Activated CD4-positive, alpha-beta memory T cell treated with anti-CD3 and anti-CD28 coated beads, Interleukin-2, amount 10 ng/mL, durations not matched to agents 7 days and 5 days (primary cell): Measurements from ENCODE around the gene PCNT. TPM values are rescaled to one million over a fixed set of nuclear protein-coding genes. Genes with fewer than 3 reads are reported as not detected.
"Not testable (repeated sequence)": the region's sequence is repeated elsewhere in the genome, so short reads cannot be mapped to it uniquely, and the experiment has no call there.

ENCODE experiments used
- CTCF ChIA-PET: fragments of 350-600 bp; sonication (Branson Sonifier 250); formaldehyde crosslinking; loops from one replicate; lab custom pipeline; 2021; ENCODE audit warnings: antibody characterized with exemption, inconsistent platforms; lab: Charles Lee
- POLR2A ChIA-PET: fragments of 350-600 bp; sonication (Branson Sonifier 250); formaldehyde crosslinking; loops from one replicate; lab custom pipeline; 2021; ENCODE audit warnings: antibody characterized with exemption; lab: Charles Lee
- DNase-seq: peaks from one replicate; pipeline ENCODE4 v3.0.0-alpha.2; 2020
- H3K27ac Mint-ChIP-seq: one replicate; pipeline ENCODE4 v1.8.0; 2021; ENCODE audit warnings: mild to moderate bottlenecking, mixed read lengths
- H3K27me3 Mint-ChIP-seq: one replicate; pipeline ENCODE4 v1.8.0; 2021; ENCODE audit warnings: mixed read lengths
- H3K36me3 Mint-ChIP-seq: one replicate; pipeline ENCODE4 v1.8.0; 2021; ENCODE audit warnings: low read depth, mixed read lengths
- H3K4me1 Mint-ChIP-seq: one replicate; pipeline ENCODE4 v1.8.0; 2021; ENCODE audit warnings: mixed read lengths
- H3K4me3 Mint-ChIP-seq: one replicate; pipeline ENCODE4 v1.8.0; 2021; ENCODE audit warnings: mild to moderate bottlenecking, mixed read lengths
- H3K9me3 Mint-ChIP-seq: one replicate; pipeline ENCODE4 v1.8.0; 2021; ENCODE audit warnings: mixed read lengths
- total RNA-seq, 2 experiments: library from RNA; stranded (reverse); gene quantifications; one replicate each; pipeline ENCODE4 v1.2.3, GENCODE V29; 2021

The PCNT gene
- total RNA-seq, 2 experiments from 2014 or later = 63.7 to 63.9 TPM

DNA sequence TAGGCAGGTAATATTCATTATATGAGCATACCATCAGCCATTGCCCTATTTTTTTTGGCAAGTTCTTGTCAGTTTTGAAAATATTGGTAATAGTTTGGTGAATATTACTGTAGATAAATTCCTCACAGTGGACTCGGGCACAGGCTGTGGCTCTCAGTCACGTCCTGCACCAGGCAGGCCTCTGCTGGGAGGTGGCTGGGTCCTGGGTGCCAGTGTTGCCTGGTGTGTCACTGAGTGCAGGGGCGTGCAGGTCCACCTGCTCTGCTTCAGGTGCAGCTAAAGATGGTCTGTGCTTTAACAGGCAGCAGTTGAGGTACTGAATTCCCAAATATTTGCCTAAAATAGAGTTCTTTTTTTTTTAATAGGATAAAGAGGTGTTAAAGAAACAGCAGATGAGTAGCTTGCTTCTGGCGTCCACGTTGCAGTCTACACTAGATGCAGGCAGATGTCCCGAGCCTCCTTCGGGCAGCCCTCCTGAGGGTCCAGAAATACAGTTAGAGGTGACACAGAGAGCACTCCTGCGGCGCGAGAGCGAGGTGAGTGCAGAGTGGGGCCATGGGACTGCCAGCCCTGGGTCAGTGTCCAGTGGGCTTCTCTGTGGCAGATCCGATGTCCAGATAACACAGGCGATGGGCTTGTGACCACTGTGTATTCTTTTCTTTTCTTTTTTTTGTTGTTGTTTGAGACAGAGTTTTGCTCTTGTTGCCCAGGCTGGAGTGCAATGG lies 77.4 kb downstream of the PCNT start:
- H3K27me3 Mint-ChIP-seq = no peaks in the 10 kb centered on the region
- H3K4me3 Mint-ChIP-seq = no peak overlapping the region
- POLR2A ChIA-PET = no interaction called here
- no peak for DNase-seq
- no peak overlapping the region for H3K27ac Mint-ChIP-seq
- CTCF ChIA-PET = no interaction called here
- no peaks in the 10 kb centered on the region for H3K4me1 Mint-ChIP-seq
- H3K36me3 Mint-ChIP-seq = peaks cover 50% of the 10 kb centered on the region
- H3K9me3 Mint-ChIP-seq = no peaks in the 10 kb centered on the region

DNA sequence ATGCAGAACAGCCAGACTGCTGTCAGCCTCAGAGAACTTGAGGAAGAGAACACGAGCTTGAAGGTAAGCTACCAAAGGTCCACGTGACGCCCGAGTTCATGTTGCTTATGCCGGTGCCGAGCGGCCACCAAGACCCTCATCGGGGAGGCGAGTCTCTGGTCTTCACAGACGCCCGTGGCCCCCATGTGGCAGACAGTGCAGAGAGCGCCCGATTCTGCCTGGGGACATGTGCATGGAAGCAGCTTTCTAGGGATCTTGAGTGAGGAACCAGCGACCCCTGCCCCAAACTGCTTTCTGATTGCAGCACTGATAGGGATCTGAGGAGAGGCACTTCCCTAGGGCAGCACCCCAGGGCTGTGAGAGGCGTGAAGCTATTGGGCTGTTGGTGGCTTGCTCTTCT lies 78.5 kb downstream of the PCNT start:
- Mint-ChIP-seq H3K27me3 (no peaks in the 10 kb centered on the region), H3K36me3 (peaks cover 47% of the 10 kb centered on the region), H3K4me3 (no peak overlapping the region), H3K9me3 (no peaks in the 10 kb centered on the region), H3K4me1 (no peaks in the 10 kb centered on the region), H3K27ac (no peak overlapping the region)
- CTCF ChIA-PET = interaction anchor here (1.0 kb wide), 1 partner anchor 259 kb away, joined by 3 read pairs; no protein-coding TSS in a partner anchor
- no peak for DNase-seq
- POLR2A ChIA-PET = no interaction called here

DNA sequence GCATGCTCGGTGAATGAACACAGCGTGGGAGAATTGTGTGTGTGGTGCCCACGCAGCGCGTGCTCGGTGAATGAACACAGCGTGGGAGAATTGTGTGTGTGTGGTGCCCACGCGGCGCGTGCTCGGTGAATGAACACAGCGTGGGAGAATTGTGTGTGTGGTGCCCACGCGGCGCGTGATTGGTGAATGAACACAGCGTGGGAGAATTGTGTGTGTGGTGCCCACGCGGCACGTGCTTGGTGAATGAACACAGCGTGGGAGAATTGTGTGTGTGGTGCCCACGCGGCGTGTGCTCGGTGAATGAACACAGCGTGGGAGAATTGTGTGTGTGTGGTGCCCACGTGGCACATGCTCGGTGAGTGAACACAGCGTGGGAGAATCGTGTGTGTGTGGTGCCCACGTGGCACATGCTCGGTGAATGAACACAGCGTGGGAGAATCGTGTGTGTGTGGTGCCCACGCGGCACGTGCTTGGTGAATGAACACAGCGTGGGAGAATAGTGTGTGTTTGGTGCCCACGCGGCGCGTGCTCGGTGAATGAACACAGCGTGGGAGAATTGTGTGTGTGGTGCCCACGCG lies 79.4 kb downstream of the PCNT start:
- H3K36me3 Mint-ChIP-seq = peaks cover 50% of the 10 kb centered on the region
- H3K27me3 Mint-ChIP-seq, H3K4me1 Mint-ChIP-seq, H3K27ac Mint-ChIP-seq, H3K9me3 Mint-ChIP-seq, H3K4me3 Mint-ChIP-seq, CTCF ChIA-PET, POLR2A ChIA-PET, DNase-seq: not testable (repeated sequence)

DNA sequence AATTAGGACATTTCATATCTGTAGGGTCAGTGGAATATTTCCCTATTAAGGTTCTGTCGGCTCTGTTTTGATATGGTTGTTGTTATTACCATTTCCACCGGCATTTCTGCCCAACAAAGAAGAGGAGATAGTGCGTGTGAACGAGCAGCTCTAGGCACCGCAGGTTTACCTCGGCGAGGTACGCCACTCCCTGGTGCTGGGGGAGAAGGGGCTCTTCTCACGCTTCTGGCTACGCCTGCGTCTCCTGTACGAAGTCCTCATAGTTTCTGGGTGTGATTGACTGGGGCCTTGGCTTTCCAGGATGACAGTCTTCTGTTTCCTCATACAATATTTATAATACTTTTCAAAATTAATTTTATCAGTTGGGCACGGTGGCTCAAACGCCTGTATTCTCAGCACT lies 80.3 kb downstream of the PCNT start:
- CTCF ChIA-PET = no interaction called here
- Mint-ChIP-seq H3K9me3 (no peaks in the 10 kb centered on the region), H3K27me3 (no peaks in the 10 kb centered on the region), H3K4me3 (no peak overlapping the region), H3K27ac (no peak overlapping the region), H3K4me1 (no peaks in the 10 kb centered on the region), H3K36me3 (peaks cover 47% of the 10 kb centered on the region)
- POLR2A ChIA-PET = no interaction called here
- no peak for DNase-seq

DNA sequence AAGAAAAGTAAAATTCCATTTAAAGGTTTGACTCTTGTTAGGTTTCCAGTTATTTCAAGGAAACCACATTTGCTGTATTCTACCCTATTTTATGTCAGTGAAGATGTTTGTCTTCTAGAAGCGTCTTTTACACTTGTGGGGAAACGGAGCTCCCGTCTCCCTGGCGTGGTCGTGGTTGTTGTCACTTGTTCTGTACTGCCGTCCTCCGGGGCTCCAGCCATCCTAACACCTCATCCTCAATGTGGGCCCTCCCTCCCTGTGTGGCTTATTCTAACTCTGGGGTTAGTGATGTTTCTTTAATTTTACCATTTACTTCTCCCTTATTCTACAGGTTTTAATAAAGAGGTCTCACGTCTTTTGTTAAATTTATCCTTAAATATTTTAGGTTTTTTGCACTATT lies 82.0 kb downstream of the PCNT start:
- POLR2A ChIA-PET = no interaction called here
- DNase-seq = no peak
- Mint-ChIP-seq H3K9me3 (no peaks in the 10 kb centered on the region), H3K27ac (no peak overlapping the region), H3K4me1 (peaks cover 5% of the 10 kb centered on the region), H3K27me3 (no peaks in the 10 kb centered on the region), H3K4me3 (no peak overlapping the region), H3K36me3 (peaks cover 42% of the 10 kb centered on the region)
- CTCF ChIA-PET = interaction anchor here (1.4 kb wide), 1 partner anchor 166 kb away, joined by 3 read pairs; no protein-coding TSS in a partner anchor

DNA sequence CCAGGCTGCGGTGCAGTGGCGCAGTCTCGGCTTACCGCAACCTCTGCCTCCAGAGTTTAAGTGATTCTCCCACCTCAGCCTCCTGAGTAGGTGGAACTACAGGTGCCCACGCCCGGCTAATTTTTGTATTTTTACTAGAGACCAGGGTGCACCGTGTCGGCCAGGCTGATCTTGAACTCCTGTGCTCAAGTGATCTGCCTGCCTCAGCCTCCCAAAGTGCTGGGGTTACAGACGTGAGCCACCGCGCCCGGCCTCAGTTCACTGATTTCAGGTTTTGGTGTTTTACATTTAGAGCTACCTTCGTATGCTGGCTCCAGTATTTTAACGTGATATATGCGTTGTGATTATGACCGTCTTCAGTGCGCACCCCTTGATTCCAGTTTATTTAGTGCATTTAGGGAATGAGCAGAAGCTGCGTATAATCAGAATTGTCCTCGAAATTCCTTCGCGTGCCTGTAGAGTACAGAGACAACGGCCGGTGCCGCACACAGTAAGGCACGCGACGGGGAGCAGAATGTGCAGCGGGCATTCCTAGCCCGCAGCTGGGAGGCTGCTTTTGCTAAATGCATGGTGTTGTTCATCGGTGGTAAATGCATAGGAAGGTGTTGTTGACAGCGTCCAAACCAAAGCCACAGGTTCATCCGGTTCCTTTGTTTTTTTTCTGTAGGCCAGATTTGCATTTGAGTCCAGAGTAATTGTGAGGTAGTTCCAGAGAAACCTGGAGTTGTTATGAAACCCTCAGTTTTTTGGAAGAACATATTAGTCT lies 85.9 kb downstream of the PCNT start:
- Mint-ChIP-seq H3K4me3 (no peak overlapping the region), H3K27me3 (no peaks in the 10 kb centered on the region), H3K27ac (no peak overlapping the region), H3K36me3 (peaks cover 23% of the 10 kb centered on the region), H3K9me3 (no peaks in the 10 kb centered on the region), H3K4me1 (peaks cover 5% of the 10 kb centered on the region)
- CTCF ChIA-PET = no interaction called here
- POLR2A ChIA-PET = no interaction called here
- no peak for DNase-seq

DNA sequence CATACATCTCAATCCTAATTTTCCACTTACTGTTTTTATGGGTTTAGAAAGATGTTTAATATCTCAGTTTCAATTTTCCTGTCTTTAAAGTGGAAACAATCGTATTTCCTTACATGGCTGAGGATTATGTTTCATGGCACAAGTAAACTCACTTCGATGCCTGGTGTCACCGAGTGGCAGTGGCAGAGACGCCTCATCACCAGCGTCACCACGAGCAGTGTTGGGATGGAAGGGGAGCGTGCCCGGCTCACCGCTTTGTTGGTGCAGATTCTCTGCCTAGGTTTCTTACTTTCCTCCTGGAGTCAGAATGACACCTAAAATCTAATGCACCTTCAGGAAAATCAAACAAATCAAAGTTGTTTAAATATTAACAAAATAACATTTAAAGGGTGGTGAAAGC lies 86.6 kb downstream of the PCNT start:
- H3K27ac Mint-ChIP-seq = no peak overlapping the region
- no peak overlapping the region for H3K4me3 Mint-ChIP-seq
- H3K27me3 Mint-ChIP-seq = no peaks in the 10 kb centered on the region
- DNase-seq = no peak
- H3K4me1 Mint-ChIP-seq = peaks cover 5% of the 10 kb centered on the region
- no peaks in the 10 kb centered on the region for H3K9me3 Mint-ChIP-seq
- POLR2A ChIA-PET = no interaction called here
- CTCF ChIA-PET = no interaction called here
- H3K36me3 Mint-ChIP-seq = peaks cover 22% of the 10 kb centered on the region

DNA sequence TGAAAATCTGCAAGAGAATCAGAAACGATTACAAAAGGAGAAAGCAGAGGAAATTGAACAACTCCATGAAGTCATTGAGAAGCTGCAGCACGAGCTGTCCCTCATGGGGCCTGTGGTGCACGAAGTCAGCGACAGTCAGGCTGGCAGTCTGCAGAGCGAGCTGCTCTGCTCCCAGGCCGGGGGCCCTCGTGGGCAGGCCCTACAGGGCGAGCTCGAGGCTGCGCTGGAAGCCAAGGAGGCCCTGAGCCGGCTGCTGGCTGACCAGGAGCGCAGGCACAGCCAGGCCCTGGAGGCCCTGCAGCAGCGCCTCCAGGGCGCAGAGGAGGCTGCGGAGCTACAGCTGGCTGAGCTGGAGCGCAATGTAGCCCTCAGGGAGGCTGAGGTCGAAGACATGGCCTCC lies 87.3 kb downstream of the PCNT start:
- no peaks in the 10 kb centered on the region for H3K27me3 Mint-ChIP-seq
- H3K4me3 Mint-ChIP-seq = no peak overlapping the region
- DNase-seq = no peak
- no peaks in the 10 kb centered on the region for H3K9me3 Mint-ChIP-seq
- no peak overlapping the region for H3K27ac Mint-ChIP-seq
- ChIA-PET CTCF (no interaction called here), POLR2A (interaction anchor here (0.9 kb wide), 1 partner anchor 42 kb away, joined by 3 read pairs; no protein-coding TSS in a partner anchor)
- peaks cover 7% of the 10 kb centered on the region for H3K4me1 Mint-ChIP-seq
- H3K36me3 Mint-ChIP-seq = peaks cover 26% of the 10 kb centered on the region

DNA sequence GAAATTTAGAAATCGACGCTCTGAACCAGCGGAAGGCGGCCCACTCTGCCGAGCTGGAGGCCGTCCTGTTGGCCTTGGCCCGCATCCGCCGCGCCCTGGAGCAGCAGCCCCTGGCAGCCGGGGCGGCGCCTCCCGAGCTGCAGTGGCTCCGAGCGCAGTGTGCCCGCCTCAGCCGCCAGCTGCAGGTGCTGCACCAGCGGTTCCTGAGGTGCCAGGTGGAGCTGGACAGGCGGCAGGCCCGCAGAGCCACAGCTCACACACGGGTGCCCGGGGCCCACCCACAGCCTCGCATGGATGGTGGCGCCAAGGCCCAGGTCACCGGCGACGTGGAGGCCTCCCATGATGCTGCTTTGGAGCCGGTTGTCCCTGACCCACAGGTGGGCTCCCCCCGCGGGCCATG lies 87.7 kb downstream of the PCNT start:
- POLR2A ChIA-PET = interaction anchor here (0.9 kb wide), 1 partner anchor 43 kb away, joined by 3 read pairs; no protein-coding TSS in a partner anchor

DNA sequence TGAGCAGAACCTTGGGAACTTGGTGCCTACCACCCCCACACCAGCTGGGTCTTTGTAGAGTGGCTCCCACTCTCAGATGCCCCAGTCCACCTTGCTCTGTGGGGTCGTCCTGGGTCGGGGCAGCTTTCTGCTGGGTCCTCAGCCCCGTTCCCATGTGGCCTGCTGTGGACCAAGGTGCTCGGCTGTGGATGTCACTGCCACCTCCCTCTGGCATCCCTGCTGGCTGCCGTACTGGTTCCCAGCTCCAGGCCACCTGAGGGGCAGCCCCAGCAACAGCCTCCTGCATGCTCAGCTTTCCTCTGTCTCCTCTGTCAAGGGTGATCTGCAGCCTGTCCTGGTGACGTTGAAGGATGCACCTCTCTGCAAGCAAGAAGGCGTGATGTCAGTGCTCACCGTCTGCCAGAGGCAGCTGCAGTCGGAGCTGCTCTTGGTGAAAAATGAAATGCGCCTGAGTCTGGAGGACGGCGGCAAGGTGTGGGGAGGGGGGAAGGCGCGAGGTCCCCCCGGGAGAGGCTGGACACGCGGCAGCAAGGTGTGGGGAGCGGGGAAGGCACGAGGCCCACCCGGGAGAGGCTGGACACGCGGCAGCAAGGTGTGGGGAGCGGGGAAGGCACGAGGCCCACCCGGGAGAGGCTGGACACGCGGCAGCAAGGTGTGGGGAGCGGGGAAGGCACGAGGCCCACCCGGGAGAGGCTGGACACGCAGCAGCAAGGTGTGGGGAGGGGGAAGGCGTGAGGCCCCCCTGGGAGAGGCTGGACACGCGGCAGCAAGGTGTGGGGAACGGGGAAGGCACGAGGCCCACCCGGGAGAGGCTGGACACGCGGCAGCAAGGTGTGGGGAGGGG lies 88.8 kb downstream of the PCNT start:
- DNase-seq = no peak
- ChIA-PET CTCF (interaction anchor here (0.5 kb wide), 1 partner anchor 257 kb away, joined by 3 read pairs; no protein-coding TSS in a partner anchor), POLR2A (no interaction called here)
- Mint-ChIP-seq H3K9me3 (no peaks in the 10 kb centered on the region), H3K27ac (peak overlapping the region; percentile 21), H3K4me1 (peaks cover 7% of the 10 kb centered on the region), H3K27me3 (no peaks in the 10 kb centered on the region), H3K4me3 (no peak overlapping the region), H3K36me3 (peaks cover 19% of the 10 kb centered on the region)

More for the DNA sequence above, 87.7 kb downstream of the PCNT start:
- Mint-ChIP-seq H3K9me3 (no peaks in the 10 kb centered on the region), H3K27me3 (no peaks in the 10 kb centered on the region), H3K36me3 (peaks cover 26% of the 10 kb centered on the region), H3K4me3 (no peak overlapping the region), H3K4me1 (peaks cover 7% of the 10 kb centered on the region), H3K27ac (no peak overlapping the region)
- CTCF ChIA-PET = no interaction called here
- no peak for DNase-seq

DNA sequence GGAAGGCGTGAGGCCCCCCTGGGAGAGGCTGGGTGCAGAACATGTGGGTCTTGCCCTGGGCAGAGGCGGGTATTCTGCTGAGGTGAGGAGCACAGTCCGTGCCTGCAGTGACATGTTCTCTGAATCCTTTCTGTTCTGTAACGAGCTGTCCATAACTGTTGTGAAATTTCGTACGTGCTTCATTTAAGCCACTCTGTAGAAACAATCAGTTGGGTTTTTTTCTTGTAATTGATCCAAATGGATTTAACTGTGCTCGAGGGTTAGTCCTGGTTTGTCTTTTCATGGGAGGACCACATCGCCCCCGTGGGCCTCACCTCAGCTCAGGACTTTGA lies 89.4 kb downstream of the PCNT start:
- ChIA-PET CTCF (no interaction called here), POLR2A (no interaction called here)
- H3K36me3 Mint-ChIP-seq = peaks cover 16% of the 10 kb centered on the region
- peaks cover 7% of the 10 kb centered on the region for H3K4me1 Mint-ChIP-seq
- no peak for DNase-seq
- H3K9me3 Mint-ChIP-seq = no peaks in the 10 kb centered on the region
- H3K27me3 Mint-ChIP-seq = no peaks in the 10 kb centered on the region
- H3K4me3 Mint-ChIP-seq = no peak overlapping the region
- no peak overlapping the region for H3K27ac Mint-ChIP-seq

DNA sequence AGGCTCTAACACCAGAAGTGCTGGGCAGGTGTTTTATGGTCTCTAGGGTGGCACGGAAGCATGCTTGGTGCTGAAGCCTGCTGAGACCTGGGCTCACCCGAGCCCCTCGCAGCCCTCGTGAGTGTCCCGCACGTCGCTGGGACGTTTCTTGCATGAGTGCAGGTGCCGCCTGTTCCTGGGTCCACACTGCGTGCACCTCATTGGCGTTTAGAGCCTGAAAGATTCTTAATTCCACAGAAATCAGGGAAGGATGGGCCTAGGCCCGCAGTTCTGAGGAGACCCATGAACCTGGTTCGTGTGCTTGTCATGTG lies 91.0 kb downstream of the PCNT start:
- POLR2A ChIA-PET = no interaction called here
- CTCF ChIA-PET = no interaction called here
- no peak for DNase-seq
- Mint-ChIP-seq H3K36me3 (peaks cover 25% of the 10 kb centered on the region), H3K4me3 (no peak overlapping the region), H3K27ac (no peak overlapping the region), H3K4me1 (peaks cover 5% of the 10 kb centered on the region), H3K27me3 (no peaks in the 10 kb centered on the region), H3K9me3 (no peaks in the 10 kb centered on the region)

DNA sequence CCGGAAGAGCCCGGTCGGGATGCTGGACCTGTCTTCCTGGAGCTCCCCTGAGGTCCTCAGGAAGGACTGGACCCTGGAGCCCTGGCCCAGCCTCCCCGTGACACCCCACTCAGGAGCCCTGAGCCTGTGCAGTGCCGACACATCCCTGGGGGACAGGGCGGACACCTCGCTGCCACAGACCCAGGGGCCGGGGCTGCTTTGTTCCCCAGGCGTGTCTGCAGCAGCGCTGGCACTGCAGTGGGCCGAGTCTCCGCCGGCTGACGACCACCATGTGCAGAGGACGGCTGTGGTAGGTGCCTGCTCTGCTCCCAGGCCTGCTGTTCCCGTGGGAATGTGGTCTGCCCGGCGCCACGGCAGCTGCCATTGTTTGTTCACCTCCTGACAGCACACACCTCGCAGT lies 92.6 kb downstream of the PCNT start:
- CTCF ChIA-PET = no interaction called here
- Mint-ChIP-seq H3K9me3 (no peaks in the 10 kb centered on the region), H3K4me3 (no peak overlapping the region), H3K27me3 (no peaks in the 10 kb centered on the region), H3K36me3 (peaks cover 31% of the 10 kb centered on the region), H3K4me1 (peaks cover 2% of the 10 kb centered on the region), H3K27ac (no peak overlapping the region)
- DNase-seq = no peak
- POLR2A ChIA-PET = no interaction called here
